Pulmonary artery endothelial cell (primary cell): ENCODE data around the gene ARHGAP24. TPM values are rescaled to one million over a fixed set of nuclear protein-coding genes. Genes with fewer than 3 reads are reported as not detected.
A peak's percentile ranks its signal among the peaks of the same experiment; 100 is the strongest.

ENCODE experiments used
- DNase-seq: peaks from one replicate; pipeline ENCODE4 v3.0.0-alpha.2; 2011; ENCODE audit warnings: low read depth, low spot score
- total RNA-seq: library from RNA; depleted of rRNA; stranded (reverse); fragments of >200 nt; gene quantifications from 2 replicates; pipeline ENCODE4 v1.2.3, GENCODE V29; 2014

ARHGAP24 gene
- total RNA-seq, 1 donor from 2014 or later, result 127 TPM

- DNase-seq, result peak; percentile 78
These were observed 301.6 kb downstream of the ARHGAP24 start for GRCh38 chr4:85776579-85776978.

- no peak for DNase-seq
These were observed 303.1 kb downstream of the ARHGAP24 start for GRCh38 chr4:85777908-85778631.

DNA sequence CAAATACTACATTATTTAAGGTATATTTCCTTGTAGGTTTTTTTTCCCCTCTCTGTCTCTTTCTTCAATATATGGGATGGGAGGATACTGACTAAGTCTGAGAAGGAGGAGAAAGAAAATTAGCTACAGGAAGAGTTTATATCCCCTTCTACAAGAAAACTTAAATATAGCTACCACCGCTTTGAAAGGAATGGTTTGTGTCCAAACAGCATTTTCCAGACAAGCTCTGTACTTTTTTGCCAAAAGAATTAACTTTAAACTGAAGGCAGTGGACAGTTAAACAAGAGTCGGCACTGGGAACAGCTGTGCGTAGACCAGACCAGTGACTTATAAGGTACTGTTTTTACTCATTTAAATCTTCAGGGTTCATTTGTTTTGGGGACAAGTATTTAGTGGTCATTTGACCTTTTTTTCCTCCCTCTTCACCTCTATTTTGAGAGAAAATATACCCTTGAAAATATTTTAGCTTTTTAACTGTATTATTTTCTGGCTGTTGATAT lies 303.7 kb downstream of the ARHGAP24 start:
- no peak for DNase-seq

GRCh38 chr4:85779165-85779564 lies 304.2 kb downstream of the ARHGAP24 start:
- DNase-seq, result no peak

DNA sequence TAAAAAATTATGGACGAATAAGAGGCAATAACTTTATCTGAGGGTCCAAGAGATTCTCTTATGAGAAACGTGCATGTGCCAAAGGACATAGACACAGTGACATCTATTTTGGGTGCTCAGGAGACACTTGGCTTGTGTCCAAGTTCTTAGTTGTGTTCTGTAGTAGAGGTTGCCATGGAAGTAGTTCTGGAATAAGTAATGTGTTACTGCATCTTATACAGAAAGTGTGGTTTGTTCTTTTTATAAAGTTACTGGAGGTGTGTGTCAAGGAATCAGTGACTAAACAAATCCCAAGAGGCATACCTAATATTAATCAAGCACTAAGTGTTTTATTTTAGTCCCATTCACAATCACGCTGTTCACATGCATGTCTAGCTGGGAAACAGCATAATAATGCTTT lies 305.7 kb downstream of the ARHGAP24 start:
- DNase-seq, result peak; percentile 75

- DNase-seq, result peak; percentile 88
These were observed 308.5 kb downstream of the ARHGAP24 start for GRCh38 chr4:85783483-85783882.

GRCh38 chr4:85783900-85784299 lies 308.9 kb downstream of the ARHGAP24 start:
- no peak for DNase-seq

DNA sequence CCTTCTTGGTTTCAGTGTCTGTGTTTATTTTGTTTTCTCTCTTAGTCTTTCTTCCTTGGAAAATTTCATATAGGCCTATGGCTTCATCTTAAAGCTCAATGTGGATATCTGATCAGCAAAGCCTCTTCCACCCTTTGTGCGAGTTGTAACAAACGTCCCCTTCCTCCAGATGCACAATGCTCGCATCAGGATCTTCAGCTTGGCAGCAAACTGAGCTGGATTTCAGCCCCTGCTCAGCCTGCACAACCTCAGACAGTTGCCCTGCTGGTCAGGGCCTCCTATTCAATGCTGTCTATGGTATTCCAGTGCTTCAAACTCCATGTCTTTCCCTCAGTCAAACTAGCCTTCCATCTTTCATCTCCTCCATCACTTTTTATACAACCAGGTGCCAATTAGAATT lies 309.4 kb downstream of the ARHGAP24 start:
- no peak for DNase-seq

GRCh38 chr4:85784947-85785346 lies 310.0 kb downstream of the ARHGAP24 start:
- no peak for DNase-seq

DNA sequence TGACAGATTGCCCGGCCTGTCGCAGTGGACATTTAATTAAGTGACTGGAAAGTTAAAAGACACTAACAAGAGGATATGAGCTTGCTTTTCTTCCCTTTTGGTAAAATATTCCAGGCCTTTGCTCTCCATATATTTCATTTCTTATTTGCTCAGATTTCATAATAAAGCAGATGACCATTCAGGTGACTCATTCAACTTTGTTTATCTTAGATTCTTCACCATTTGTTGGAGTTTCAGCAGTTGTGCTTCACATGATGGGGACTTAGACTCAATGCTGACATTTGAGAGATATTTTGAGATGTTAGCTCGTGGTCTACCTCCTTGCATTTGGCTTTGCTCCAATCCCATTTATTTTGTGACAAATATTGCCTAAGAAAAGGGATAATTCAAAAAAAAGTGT lies 312.2 kb downstream of the ARHGAP24 start:
- no peak for DNase-seq

- no peak for DNase-seq
These were observed 313.7 kb downstream of the ARHGAP24 start for GRCh38 chr4:85788604-85789003.

- DNase-seq, result no peak
These were observed 314.3 kb downstream of the ARHGAP24 start for GRCh38 chr4:85789241-85789640.

GRCh38 chr4:85790582-85790981 lies 315.6 kb downstream of the ARHGAP24 start:
- DNase-seq, result no peak

- DNase-seq, result no peak
These were observed 317.7 kb downstream of the ARHGAP24 start for GRCh38 chr4:85792376-85793232.

DNA sequence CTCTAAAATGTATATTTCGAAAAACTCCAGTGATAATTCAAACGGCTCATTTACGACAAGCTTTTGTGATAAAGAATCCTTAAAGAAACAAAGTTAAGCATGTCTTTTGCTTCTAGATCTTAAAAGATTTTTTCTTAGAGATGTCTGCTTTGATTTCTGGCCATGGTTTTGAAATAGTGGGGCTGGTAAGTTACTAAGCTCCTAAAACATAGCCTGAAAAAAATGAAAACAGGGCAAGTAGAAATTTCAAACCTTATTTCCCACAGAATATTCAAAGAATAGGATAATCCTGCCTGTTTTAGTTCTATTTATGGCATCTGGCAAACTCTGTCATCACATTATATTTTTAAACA lies 318.3 kb downstream of the ARHGAP24 start:
- no peak for DNase-seq

DNA sequence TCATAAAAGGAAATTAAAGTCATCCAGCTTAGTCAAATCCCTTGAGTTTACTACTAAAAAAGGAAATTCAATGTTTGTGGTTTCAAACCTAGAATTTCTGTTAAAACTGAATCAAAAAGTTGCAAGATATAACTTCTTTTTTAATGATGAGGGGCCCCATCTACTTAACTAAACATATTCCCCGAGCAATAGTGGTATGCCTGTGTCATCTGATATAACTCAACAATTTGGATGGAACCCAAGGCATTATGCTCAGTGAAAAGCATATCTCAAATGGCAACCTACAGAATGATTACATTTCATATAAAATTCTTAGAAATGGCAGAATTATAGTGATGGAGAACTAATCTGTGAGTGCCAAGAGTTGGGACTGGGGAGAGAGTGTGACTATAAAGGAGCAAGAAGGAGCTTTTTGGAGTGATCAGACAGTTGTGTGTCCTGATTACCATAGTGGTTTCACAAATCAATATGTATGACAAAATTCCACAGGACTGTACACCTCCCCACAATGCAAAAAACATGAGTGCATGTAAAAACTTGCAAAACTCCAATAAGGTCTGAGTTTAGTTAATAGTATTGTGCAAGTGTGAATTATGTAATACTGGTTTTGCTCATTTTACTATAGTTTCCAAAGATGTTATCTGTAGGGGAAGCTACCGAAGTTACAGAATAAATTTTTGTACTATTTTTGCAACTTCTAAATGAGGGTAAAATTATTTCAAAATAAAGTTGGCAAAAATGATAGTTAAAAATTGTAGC lies 323.2 kb downstream of the ARHGAP24 start:
- no peak for DNase-seq

GRCh38 chr4:85803856-85804255 lies 328.9 kb downstream of the ARHGAP24 start:
- no peak for DNase-seq

- no peak for DNase-seq
These were observed 330.9 kb downstream of the ARHGAP24 start for GRCh38 chr4:85805891-85806290.

- no peak for DNase-seq
These were observed 331.4 kb downstream of the ARHGAP24 start for GRCh38 chr4:85806334-85806733.

DNA sequence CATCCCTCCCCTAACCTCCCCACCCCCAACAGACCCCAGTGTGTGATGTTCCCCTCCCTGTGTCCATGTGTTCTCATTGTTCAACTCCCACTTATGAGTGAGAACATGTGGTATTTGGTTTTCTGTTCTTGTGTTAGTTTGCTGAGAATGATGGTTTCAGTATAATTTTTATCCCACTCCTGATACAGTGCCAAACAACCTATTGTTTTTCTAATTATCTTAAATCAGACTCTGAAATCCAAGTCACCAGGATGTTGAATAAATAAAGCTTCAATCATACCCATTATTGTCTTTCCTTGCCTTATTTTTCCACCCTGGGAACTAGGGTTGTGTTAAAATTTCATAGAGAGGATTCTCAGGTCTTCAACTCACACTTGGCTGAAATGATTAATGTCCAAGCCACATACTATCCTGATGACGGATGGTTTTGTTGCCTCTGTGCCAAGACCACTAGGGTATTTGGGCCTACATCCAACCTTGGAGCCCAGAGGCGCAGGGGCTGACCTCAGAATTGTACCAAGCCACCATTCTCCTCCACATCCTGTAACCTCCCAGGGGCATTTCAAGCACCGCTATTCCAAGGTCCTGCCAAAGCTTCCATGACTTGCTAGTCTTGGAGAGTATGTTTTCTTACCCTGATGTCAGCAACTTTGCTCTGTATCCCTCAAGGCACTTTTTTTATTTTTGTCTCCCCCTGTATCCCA lies 332.4 kb downstream of the ARHGAP24 start:
- DNase-seq, result peak; percentile 56

GRCh38 chr4:85808104-85808503 lies 333.2 kb downstream of the ARHGAP24 start:
- no peak for DNase-seq
